GM19025 (cell line): ENCODE results near the gene SRCAP.

Experiments
- ATAC-seq: cut with Tn5 transposase; IDR thresholded peaks from one replicate; pipeline ENCODE4 v1.9.1; 2021; ENCODE audit warnings: mild to moderate bottlenecking, low read depth, moderate library complexity; ENCODE audit not compliant: unreplicated experiment

Gene SRCAP

GRCh38 chr16:30786936-30787612, 88.1 kb downstream of the SRCAP start, which contains the start of gene ZNF629:
TSS of gene ZNF629 (minus strand) at chr16:30787205. CDS start at chr16:30784482, 2,723 bp downstream.
- ATAC-seq, result no peak

DNA sequence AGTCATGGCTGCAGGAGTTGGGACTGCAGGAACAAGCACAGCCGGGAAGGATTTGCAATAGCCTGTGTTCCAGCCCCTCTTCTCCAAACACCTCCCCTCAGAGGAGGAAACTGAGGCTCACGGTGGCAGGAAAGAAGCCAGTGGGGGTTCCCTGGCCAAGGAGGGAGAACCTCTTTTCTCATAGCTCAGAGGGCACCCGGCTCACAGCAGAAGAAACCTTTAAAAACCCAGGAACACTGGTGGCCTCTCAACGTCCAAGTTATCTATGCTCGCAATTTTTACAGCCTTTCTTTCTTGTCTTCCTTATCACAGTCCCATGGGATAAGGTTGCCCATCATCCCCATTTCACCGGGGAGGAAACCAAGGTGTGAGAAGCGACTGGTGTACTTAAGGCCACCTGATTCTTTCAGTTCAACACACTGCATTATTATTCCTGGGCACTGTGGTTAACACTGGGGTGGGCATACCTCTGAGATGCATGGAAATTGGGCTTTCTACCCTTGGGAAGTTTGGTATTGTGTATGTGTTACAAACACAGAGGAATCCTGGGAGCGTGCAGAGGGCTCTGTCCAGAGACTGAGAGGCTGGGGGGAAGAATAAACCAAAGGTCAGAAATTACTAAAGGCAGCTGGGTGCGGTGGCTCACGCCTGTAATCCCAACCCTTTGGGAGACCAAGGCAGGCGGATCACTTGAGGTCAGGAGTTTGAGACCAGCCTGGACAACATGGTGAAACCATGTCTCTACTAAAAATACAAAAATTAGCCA, 88.8 kb downstream of the SRCAP start:
- ATAC-seq, result no peak
